DOHH2 (cell line): ENCODE data around the gene CBLN3.

Experiments
- CTCF ChIP-seq: fragments of 200-600 bp; sonication (generic); IDR thresholded peaks from one replicate; pipeline ENCODE4 v1.5.1; 2014; ENCODE audit warnings: antibody characterized with exemption, mild to moderate bottlenecking, low read depth, low read length; ENCODE audit not compliant: poor library complexity, severe bottlenecking
- EZH2phosphoT487 ChIP-seq: fragments of 200-600 bp; sonication (generic); IDR thresholded peaks from 2 replicates; pipeline ENCODE4 v1.6.1; 2017; ENCODE audit warnings: borderline replicate concordance, mild to moderate bottlenecking, antibody characterized with exemption, low read length, moderate library complexity, mixed read lengths

DNA sequence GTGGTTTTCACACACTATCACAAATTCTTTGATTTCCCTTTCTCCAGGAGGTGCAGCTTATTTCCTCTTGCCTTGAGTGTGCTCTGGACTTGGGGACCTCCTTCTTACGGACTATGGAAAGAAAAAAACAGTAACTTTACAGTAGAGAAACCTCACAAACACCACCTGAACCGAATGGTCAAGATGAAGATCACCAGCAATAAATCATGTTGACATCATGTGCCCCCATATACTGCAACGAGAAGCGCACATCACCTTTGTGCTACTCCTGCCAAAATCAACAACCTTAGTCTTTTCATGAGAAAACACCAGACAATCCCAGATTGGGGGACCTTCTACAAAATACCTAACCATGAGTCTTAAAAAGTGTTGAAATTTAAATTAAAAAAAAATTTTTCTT, 43.9 kb downstream of the CBLN3 start:
- TF ChIP-seq CTCF = no peak
- no peak for TF ChIP-seq EZH2phosphoT487
